Retina (tissue), 1 donor: ENCODE measurements around the gene ACTR3C.
A peak's percentile ranks its signal among the peaks of the same experiment; 100 is the strongest.

ENCODE experiments used
- DNase-seq: peaks from one replicate; pipeline ENCODE4 v3.0.0-alpha.2; 2016

Gene ACTR3C

GRCh38 chr7:150322833-150323681 is at the start of gene ACTR3C, which contains the start of gene LRRC61:
Gene ACTR3C, minus strand, starts transcription at chr7:150323545. Its CDS starts 28,249 bp downstream, at chr7:150295296.
Gene LRRC61, plus strand, starts transcription at chr7:150323355. Its CDS starts 13,507 bp downstream, at chr7:150336862.
- DNase-seq, result peak; percentile 93

DNA sequence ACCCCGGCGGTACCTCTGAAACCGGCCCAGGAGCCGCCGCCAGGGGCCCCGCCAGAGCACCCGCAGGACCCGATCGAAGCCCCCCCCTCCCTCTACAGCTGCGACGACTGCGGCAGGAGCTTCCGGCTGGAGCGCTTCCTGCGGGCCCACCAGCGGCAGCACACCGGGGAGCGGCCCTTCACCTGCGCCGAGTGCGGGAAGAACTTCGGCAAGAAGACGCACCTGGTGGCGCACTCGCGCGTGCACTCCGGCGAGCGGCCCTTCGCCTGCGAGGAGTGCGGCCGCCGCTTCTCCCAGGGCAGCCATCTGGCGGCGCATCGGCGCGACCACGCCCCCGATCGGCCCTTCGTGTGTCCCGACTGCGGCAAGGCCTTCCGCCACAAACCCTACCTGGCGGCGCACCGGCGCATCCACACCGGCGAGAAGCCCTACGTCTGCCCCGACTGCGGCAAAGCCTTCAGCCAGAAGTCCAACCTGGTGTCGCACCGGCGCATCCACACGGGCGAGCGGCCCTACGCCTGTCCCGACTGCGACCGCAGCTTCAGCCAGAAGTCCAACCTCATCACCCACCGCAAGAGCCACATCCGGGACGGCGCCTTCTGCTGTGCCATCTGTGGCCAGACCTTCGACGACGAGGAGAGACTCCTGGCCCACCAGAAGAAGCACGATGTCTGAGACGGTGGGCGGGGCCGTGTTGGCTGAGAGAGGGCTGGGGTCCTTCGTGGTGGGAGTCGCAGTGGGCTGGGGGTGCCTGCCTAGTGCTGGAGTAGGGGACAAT is 49.1 kb upstream of the ACTR3C start:
- no peak for DNase-seq

GRCh38 chr7:150371996-150372270 is 48.6 kb upstream of the ACTR3C start:
- no peak for DNase-seq

DNA sequence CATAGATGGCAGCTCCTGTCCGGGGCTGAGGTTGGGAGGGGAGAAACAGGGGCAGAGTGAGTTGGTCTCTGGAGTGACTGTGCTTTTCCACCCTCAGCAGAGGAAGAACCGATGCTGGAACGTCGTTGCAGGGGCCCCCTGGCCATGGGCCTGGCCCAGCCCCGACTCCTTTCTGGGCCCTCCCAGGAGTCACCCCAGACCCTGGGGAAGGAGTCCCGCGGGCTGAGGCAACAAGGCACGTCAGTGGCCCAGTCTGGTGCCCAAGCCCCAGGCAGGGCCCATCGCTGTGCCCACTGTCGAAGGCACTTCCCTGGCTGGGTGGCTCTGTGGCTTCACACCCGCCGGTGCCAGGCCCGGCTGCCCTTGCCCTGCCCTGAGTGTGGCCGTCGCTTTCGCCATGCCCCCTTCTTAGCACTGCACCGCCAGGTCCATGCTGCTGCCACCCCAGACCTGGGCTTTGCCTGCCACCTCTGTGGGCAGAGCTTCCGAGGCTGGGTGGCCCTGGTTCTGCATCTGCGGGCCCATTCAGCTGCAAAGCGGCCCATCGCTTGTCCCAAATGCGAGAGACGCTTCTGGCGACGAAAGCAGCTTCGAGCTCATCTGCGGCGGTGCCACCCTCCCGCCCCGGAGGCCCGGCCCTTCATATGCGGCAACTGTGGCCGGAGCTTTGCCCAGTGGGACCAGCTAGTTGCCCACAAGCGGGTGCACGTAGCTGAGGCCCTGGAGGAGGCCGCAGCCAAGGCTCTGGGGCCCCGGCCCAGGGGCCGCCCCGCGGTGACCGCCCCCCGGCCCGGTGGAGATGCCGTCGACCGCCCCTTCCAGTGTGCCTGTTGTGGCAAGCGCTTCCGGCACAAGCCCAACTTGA is 48.0 kb upstream of the ACTR3C start:
- no peak for DNase-seq

GRCh38 chr7:150370612-150371071 is 47.3 kb upstream of the ACTR3C start:
- no peak for DNase-seq

GRCh38 chr7:150369748-150370501 is 46.6 kb upstream of the ACTR3C start:
- DNase-seq, result no peak

DNA sequence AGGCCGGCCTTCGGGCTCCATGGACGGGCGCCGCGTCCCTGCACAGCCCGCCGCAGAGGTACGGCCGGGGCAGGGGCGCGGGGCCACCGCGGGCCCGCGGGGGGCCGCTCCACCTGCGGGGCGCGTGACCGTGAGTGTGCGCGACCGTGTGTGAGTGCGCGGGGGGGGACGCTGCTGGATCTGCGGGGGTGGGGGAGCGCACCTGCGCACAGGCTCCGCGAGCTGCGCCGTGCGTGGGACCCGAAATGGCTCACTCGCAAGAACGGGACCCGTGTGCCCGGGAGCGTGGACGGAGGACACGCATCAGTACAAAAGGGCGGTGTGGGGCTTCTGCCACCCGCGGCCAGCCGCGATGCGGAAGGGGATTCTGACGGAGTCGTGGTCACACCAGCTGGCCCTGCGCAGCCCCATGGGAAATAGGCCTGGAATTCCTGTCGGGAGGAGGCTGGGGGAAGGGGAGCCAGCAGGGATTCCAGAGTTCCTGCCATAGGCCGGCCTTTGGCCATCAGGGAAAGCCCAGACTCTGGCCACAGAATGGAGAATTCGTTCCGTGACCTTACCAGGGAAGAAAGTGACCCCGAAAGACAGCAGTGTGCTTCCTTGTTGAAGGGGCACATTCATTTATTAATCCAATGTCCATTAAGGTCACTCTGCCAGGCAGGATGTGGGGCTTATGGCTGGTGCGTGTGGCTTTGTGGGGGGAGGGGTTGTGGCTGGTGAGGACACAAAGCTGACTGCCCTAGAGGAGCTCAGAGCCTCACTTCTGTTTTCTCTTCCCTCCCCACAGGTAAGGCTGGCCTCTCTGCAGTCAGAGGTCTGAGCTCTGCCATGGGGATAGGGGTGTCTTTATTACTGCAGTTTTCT is 45.8 kb upstream of the ACTR3C start:
- DNase-seq, result peak; percentile 88

DNA sequence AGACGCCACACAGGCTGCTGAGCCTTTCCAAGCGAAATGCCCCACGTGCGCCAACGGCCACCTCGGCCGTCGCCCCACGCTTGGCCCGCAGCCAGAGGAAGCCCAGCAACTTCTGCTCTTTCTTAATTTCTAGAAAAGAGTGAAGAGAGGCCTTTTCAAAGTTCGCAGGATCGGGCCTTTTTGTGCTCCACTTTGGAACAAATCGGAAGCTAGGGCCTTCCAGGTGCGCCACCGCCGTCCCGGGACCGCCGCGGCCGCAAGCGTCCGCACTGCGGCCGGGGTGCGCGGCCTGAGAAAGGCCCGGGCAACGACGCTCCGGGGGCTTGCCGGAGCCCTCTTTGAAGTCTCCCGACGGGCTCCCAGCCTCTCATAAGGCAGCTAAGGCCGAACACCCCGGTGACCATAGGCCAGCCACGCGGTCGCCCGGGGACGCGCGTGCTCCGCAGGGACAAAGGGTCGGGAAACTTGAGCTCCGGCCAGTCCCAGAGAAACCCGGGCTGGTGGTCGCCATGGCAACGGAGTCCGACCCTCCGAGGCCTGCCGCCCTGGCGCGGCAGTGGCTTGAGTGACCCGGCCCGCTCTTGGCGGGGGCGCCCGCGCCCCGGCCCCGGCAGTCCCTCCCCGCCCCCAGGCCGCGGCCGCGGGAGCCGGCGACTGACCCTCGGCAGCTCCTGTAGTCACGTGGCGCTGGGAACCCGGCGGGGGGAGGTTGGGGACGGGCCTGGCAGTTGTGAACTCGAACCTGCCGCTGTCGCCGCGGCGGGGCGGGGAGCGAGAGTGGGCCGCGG is 44.9 kb upstream of the ACTR3C start, which contains the start of gene REPIN1:
Gene REPIN1 (plus strand): TSS at position 727 of the 788 bp plus-strand sequence. CDS start 890 bp downstream, outside the sequence.
- peak; percentile 95 for DNase-seq

- no peak for DNase-seq
Observed at GRCh38 chr7:150367677-150368095, 44.3 kb upstream of the ACTR3C start.

DNA sequence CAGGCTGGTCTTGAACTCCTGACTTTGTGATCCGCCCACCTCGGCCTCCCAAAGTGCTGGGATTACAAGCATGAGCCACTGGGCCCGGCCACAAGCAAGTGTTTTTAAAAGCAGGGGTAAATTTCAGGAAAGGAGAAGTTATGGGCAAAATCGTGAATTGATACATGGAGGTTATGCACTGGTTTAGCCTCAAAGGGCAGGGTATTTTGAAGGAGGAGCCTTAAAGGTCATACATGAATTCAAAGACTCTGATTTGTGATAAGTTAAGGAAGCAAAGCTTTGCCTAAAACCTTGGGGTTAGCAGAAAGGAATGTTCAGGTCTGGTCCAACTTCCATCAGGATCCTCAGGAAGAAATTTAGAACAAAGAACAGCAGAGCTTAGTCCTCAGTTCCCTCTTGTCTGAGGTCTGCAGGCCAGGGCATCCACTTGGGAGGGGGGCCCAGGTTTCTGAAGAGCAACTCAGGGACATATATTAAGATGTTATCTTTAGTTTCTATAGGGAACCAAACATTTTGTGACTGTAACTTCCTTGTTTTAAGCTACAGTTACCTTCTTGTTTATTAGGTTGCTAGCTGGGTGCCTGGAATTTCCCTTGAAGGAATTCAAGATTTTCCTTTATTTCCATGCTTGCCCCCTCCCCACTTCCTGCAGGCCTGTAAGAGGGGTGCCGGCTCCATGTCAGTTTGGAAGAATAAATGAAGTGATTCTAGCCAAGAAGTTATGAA is 42.5 kb upstream of the ACTR3C start:
- DNase-seq, result no peak

DNA sequence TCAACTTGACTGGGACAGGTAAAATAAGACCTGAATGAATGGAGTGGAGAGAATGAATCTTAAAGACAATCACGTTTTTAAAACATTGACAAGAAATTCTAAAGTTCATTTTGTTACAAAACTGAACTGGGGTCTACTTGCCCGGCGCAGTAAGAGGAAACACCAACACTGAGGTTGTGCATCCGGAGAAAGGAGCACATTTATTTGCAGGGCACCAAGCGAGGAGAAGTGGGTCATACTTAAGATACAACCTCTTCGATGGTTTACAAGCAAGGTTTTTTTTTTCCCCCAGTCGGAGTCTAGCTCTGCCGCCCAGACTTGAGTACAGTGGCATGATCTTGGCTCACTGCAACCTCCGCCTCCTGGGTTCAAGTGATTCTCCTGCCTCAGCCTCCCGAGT is 41.8 kb upstream of the ACTR3C start:
- no peak for DNase-seq

- no peak for DNase-seq
Observed at GRCh38 chr7:150363872-150364271, 40.5 kb upstream of the ACTR3C start.

DNA sequence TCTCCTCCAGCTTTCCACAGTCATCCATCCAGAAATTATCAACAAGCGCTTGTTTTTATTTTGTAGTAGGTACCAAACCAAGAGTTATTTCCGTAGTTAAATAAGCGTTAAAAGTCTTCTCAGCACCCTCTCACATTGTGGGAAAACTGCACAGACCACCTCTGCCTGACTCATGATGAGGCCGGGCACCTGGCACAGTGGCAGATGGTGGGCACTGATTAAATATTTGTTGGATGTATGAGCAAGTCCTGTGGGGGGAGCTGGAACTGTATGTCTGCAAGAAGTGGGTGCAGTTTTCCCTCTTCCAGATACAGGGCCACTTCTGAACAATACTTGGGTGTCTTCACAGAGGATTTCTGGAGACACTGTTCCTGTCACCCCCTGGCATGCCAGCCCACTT is 40.0 kb upstream of the ACTR3C start:
- no peak for DNase-seq

GRCh38 chr7:150361807-150362621 is 38.7 kb upstream of the ACTR3C start:
- no peak for DNase-seq

DNA sequence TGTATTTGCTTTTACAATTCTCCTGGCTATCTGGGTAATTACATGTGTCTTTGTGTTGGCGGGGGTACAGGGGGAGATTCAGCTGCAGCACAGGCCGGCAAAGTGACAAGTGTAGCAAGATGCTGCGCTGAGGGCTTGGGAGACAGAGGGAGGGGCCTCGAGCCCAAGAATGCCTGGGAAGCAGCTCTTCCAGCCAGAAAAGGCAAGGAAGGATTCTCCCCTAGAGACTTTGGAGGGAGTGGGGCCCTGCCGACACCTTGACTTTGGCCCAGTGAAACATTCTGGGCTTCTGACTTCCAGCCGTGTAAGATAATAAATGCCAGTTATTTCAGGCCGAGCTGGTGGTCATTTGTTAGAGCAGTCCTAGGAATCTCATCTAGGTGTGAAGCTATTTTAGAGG is 38.1 kb upstream of the ACTR3C start:
- DNase-seq, result peak; percentile 55

DNA sequence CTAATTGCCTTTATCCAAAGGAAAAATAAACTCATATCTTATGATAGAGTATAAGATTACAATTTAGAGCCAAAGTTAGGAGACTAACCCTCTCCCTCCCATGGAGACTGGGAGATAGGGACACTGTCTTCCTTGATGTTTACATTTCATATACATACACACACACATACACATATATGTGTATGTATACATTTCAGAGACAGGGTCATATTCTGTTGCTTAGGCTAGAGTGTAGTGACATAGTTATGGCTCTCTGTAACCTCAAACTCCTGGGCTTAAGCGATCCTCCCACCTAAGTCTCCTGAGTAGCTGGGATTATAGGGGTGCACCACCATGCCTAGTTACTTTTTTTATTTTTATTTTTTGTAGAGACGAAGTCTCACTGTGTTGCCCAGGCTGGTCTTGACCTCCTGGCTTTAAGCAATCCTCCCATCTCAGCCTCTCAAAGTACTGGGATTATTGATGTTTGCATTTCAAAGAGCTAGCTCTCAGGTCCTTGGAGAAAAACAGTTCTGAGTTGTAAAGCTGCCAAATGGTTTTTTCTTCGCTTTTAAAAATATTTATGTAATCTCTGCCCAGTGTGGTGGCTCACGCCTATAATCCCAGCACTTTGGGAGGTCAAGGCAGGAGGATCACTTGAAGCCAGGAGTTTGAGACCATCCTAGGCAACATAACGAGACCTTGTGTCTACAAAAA is 37.2 kb upstream of the ACTR3C start:
- DNase-seq, result no peak

DNA sequence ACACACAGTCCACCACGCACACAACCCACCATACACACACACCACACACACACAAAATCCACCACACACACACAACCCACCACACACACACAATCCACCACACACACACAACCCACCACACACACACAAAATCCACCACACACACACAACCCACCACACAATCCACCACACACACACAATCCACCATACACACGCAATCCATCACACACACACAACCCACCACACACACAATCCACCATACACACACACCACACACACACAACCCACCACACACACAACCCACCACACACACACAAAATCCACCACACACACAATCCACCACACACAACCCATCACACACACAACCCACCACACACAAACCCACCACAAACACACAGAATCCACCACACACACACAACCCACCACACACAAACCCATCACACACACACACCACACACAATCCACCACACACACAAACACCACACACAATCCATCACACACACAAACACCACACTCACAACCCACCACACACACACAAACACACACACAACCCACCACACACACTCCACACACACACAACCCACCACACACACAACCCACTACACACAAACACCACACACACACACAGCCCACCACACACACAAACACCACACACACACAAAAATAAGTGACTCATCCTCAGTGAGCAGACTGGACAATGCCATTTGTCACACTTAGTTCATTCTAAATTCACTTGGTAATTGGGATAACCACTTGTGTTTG is 36.4 kb upstream of the ACTR3C start:
- DNase-seq, result no peak
